CD14-positive monocyte (primary cell): ENCODE results near the gene SLC1A2. TPM values are rescaled to one million over a fixed set of nuclear protein-coding genes. Genes with fewer than 3 reads are reported as not detected.

Source experiments
- DNase-seq, 3 donors: peaks; one replicate each; pipeline ENCODE4 v3.0.0-alpha.2; 2011 to 2022
- H2AFZ ChIP-seq: 2 replicates; pipeline ENCODE4 v1.6.0; 2012; ENCODE audit warnings: mild to moderate bottlenecking, low read depth, low read length, inconsistent platforms; ENCODE audit not compliant: insufficient read depth, poor library complexity, severe bottlenecking
- H3K27ac ChIP-seq, 2 donors: 1 replicate in 1 of 2; 2 replicates in 1 of 2; pipeline ENCODE4 v1.5.1; 2012 to 2013; ENCODE audit warnings: low read length in 2 of 2, control low read depth in 1 of 2, inconsistent platforms in 1 of 2, low read depth in 1 of 2, mild to moderate bottlenecking in 1 of 2
- H3K27me3 ChIP-seq, 2 donors: one replicate each; pipeline versions ENCODE4 v1.6.0 to v1.6.1; 2011 to 2013; ENCODE audit warnings: low read length in 2 of 2; ENCODE audit not compliant: control insufficient read depth in 2 of 2, insufficient read depth in 2 of 2
- H3K36me3 ChIP-seq, 2 donors: replicated peaks in 1 of 2; 1 replicate in 1 of 2; 2 replicates in 1 of 2; pipeline versions ENCODE4 v1.5.1 to v1.6.1; 2012 to 2013; ENCODE audit warnings: low read length in 2 of 2, control low read depth in 1 of 2, inconsistent platforms in 1 of 2, mild to moderate bottlenecking in 1 of 2; ENCODE audit not compliant: insufficient read depth in 2 of 2, control insufficient read depth in 1 of 2
- H3K4me1 ChIP-seq, 2 donors: 1 replicate in 1 of 2; 2 replicates in 1 of 2; pipeline versions ENCODE4 v1.5.1 to v1.6.1; 2012 to 2013; ENCODE audit warnings: low read length in 2 of 2, control low read depth in 1 of 2, inconsistent platforms in 1 of 2, mild to moderate bottlenecking in 1 of 2, moderate library complexity in 1 of 2; ENCODE audit not compliant: insufficient read depth in 2 of 2, control insufficient read depth in 1 of 2
- H3K4me2 ChIP-seq: replicated peaks from 2 replicates; pipeline ENCODE3; 2012; ENCODE audit warnings: low read length, moderate library complexity, mild to moderate bottlenecking; ENCODE audit not compliant: poor library complexity, severe bottlenecking; ENCODE audit errors: extremely low read depth
- H3K4me3 ChIP-seq, 3 experiments: fragments of 200-600 bp in 1 of 3; sonication (generic) in 1 of 3; replicated peaks in 1 of 3; 1 replicate in 2 of 3; 2 replicates in 1 of 3; pipeline ENCODE4 v1.5.1; 2011 to 2013; ENCODE audit warnings: low read length in 3 of 3, mild to moderate bottlenecking in 3 of 3, control low read depth in 2 of 3, low read depth in 2 of 3, inconsistent platforms in 1 of 3, moderate library complexity in 1 of 3
- H3K79me2 ChIP-seq: 2 replicates; pipeline ENCODE4 v1.6.0; 2012; ENCODE audit warnings: mild to moderate bottlenecking, control low read depth, inconsistent platforms, low read length, moderate library complexity; ENCODE audit not compliant: insufficient read depth
- H3K9ac ChIP-seq: 2 replicates; pipeline ENCODE4 v1.6.0; 2017; ENCODE audit warnings: low read length, mild to moderate bottlenecking; ENCODE audit not compliant: insufficient read depth, poor library complexity, severe bottlenecking
- H3K9me3 ChIP-seq, 2 donors: replicated peaks in 1 of 2; 1 replicate in 1 of 2; 2 replicates in 1 of 2; pipeline versions ENCODE4 v1.5.1 to v1.6.1; 2012 to 2013; ENCODE audit warnings: low read length in 2 of 2, control low read depth in 1 of 2; ENCODE audit not compliant: control insufficient read depth in 1 of 2, insufficient read depth in 1 of 2
- H4K20me1 ChIP-seq: 2 replicates; pipeline ENCODE4 v1.6.0; 2012; ENCODE audit warnings: mild to moderate bottlenecking, low read length, control low read depth, moderate library complexity; ENCODE audit not compliant: insufficient read depth
- H3K27ac Mint-ChIP-seq, 7 donors: one replicate each; pipeline ENCODE4 v1.8.0; 2020; ENCODE audit warnings: mild to moderate bottlenecking in 7 of 7, mixed read lengths in 7 of 7, moderate library complexity in 6 of 7, inconsistent platforms in 2 of 7
- H3K27me3 Mint-ChIP-seq, 3 donors: one replicate each; pipeline ENCODE4 v1.8.0; 2021 to 2022; ENCODE audit warnings: low read depth in 3 of 3, mild to moderate bottlenecking in 3 of 3, mixed read lengths in 3 of 3, moderate library complexity in 3 of 3, inconsistent platforms in 1 of 3
- H3K36me3 Mint-ChIP-seq, 2 donors: one replicate each; pipeline ENCODE4 v1.8.0; 2020; ENCODE audit warnings: mixed read lengths in 2 of 2, inconsistent platforms in 1 of 2, mild to moderate bottlenecking in 1 of 2
- H3K4me1 Mint-ChIP-seq: one replicate; pipeline ENCODE4 v1.8.0; 2020; ENCODE audit warnings: mild to moderate bottlenecking, mixed read lengths
- H3K4me3 Mint-ChIP-seq, 2 donors: one replicate each; pipeline ENCODE4 v1.8.0; 2020; ENCODE audit warnings: mild to moderate bottlenecking in 2 of 2, mixed read lengths in 2 of 2, moderate library complexity in 1 of 2
- H3K9me3 Mint-ChIP-seq, 7 donors: one replicate each; pipeline ENCODE4 v1.8.0; 2020 to 2022; ENCODE audit warnings: mixed read lengths in 7 of 7, mild to moderate bottlenecking in 6 of 7, moderate library complexity in 6 of 7, inconsistent platforms in 2 of 7
- WGBS: methylation state at CpG from one replicate; pipeline ENCODE4 v1.1.5; 2013; ENCODE audit warnings: missing lambda C conversion rate; ENCODE audit not compliant: insufficient coverage; 5-methylcytosine and 5-hydroxymethylcytosine counted together
- intact Hi-C, 2 donors: fragments of 100-400 bp; cut with micrococcal nuclease; formaldehyde crosslinking; loops; one replicate each; pipeline versions ENCODE4 v1.15.0 to v1.15.1; 2023
- polyA plus RNA-seq, 3 donors: library from polyadenylated mRNA; depleted of rRNA in 1 of 3; unstranded in 2 of 3; stranded (reverse) in 1 of 3; fragments of 300-500 nt in 2 of 3; fragments of >200 nt in 1 of 3; fragmentation: Illumina TruSeq in 2 of 3; gene quantifications; 1 replicate in 2 of 3; 2 replicates in 1 of 3; pipeline ENCODE4 v1.2.3, GENCODE V29; 2012 to 2021
- TF ChIP-seq, protein P1 (sequence below): fragments of 200-600 bp; IDR thresholded peaks from one replicate; pipeline ENCODE4 v1.8.0; 2022; ENCODE audit warnings: antibody characterized with exemption, mild to moderate bottlenecking

The SLC1A2 gene
- polyA plus RNA-seq, 3 donors, result 0.07 TPM; not detected in 2

DNA sequence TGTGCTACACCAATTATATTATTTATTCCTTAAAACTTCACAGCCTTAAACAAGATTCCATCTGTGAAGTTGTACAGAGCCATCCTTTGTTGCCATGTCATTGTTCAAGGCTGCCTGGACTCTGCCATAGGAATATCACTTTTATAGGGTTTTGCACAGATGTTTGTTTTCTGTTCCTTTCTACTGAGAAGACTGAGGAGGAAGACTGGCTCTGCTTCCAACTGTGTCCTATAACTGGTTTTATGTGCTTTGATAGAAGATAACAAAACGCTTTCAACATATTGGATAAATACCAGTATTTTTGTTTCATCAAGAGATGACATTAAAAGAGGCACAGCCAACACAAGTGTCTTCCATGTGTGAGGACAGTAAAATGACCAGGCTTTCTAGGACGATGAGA lies 159.8 kb downstream of the SLC1A2 start:
- H3K4me1 Mint-ChIP-seq, result peaks cover 22% of the 10 kb centered on the region
- Histone ChIP-seq H3K4me1 (peaks cover 14 to 16% of the 10 kb centered on the region in 2 donors), H3K79me2 (no peaks in the 10 kb centered on the region), H4K20me1 (no peaks in the 10 kb centered on the region), H3K27ac (no peak overlapping the region), H3K27me3 (no peaks in the 10 kb centered on the region), H3K9me3 (no peaks in the 10 kb centered on the region), H3K4me3 (no peak overlapping the region), H3K4me2 (no peak overlapping the region), H2AFZ (no peak overlapping the region), H3K36me3 (no peaks in the 10 kb centered on the region), H3K9ac (no peak overlapping the region)
- H3K36me3 Mint-ChIP-seq, result no peaks in the 10 kb centered on the region
- no peak overlapping the region for H3K4me3 Mint-ChIP-seq
- no peak overlapping the region for H3K27ac Mint-ChIP-seq
- TF ChIP-seq, protein P1, sequence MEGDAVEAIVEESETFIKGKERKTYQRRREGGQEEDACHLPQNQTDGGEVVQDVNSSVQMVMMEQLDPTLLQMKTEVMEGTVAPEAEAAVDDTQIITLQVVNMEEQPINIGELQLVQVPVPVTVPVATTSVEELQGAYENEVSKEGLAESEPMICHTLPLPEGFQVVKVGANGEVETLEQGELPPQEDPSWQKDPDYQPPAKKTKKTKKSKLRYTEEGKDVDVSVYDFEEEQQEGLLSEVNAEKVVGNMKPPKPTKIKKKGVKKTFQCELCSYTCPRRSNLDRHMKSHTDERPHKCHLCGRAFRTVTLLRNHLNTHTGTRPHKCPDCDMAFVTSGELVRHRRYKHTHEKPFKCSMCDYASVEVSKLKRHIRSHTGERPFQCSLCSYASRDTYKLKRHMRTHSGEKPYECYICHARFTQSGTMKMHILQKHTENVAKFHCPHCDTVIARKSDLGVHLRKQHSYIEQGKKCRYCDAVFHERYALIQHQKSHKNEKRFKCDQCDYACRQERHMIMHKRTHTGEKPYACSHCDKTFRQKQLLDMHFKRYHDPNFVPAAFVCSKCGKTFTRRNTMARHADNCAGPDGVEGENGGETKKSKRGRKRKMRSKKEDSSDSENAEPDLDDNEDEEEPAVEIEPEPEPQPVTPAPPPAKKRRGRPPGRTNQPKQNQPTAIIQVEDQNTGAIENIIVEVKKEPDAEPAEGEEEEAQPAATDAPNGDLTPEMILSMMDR, result no peak
- H3K27me3 Mint-ChIP-seq, result no peaks in the 10 kb centered on the region
- WGBS, result no CpG with 5 or more reads among the region's 2 CpGs
- intact Hi-C loops, result no loop called here
- DNase-seq, result no peak
- no peaks in the 10 kb centered on the region for H3K9me3 Mint-ChIP-seq

- TF ChIP-seq, protein P1, result no peak
- Histone ChIP-seq H3K9ac (no peak overlapping the region), H4K20me1 (no peaks in the 10 kb centered on the region), H3K9me3 (no peaks in the 10 kb centered on the region), H3K36me3 (no peaks in the 10 kb centered on the region), H3K27ac (peak overlapping the region in 1 of 2 donors; percentile 58), H2AFZ (peak overlapping the region; percentile 44), H3K4me2 (peak overlapping the region; percentile 35), H3K4me1 (peaks cover 14 to 16% of the 10 kb centered on the region in 2 donors), H3K4me3 (peak overlapping the region in 1 of 3 experiments; percentile 30), H3K27me3 (no peaks in the 10 kb centered on the region), H3K79me2 (no peaks in the 10 kb centered on the region)
- Mint-ChIP-seq H3K4me1 (peaks cover 22% of the 10 kb centered on the region), H3K4me3 (peak overlapping the region in 1 of 2 donors; percentile 77), H3K36me3 (no peaks in the 10 kb centered on the region), H3K27me3 (no peaks in the 10 kb centered on the region), H3K27ac (peak overlapping the region; percentile 57 to 87 (median 75)), H3K9me3 (no peaks in the 10 kb centered on the region)
- no CpG with 5 or more reads among the region's 2 CpGs for WGBS
- peak in 2 of 3 donors; percentile 47 to 51 for DNase-seq
- intact Hi-C loops, result no loop called here
Observed at GRCh38 chr11:35257281-35257680, 162.1 kb downstream of the SLC1A2 start.
